GM19193 (cell line): ENCODE results near the gene BAIAP2L1.

ENCODE experiments used
- POLR2A ChIP-seq: IDR thresholded peaks from 4 replicates; pipeline ENCODE4 v1.6.1; 2011; ENCODE audit not compliant: insufficient read depth, insufficient read length; ENCODE audit errors: extremely low read depth

BAIAP2L1 gene

GRCh38 chr7:98314469-98314868 is 86.4 kb downstream of the BAIAP2L1 start:
- TF ChIP-seq POLR2A: no peak

GRCh38 chr7:98312201-98312600 is 88.7 kb downstream of the BAIAP2L1 start:
- no peak for TF ChIP-seq POLR2A

GRCh38 chr7:98309566-98309965 is 91.3 kb downstream of the BAIAP2L1 start:
- TF ChIP-seq POLR2A: no peak

- TF ChIP-seq POLR2A: no peak
Measured at GRCh38 chr7:98307971-98308466, 92.9 kb downstream of the BAIAP2L1 start.

GRCh38 chr7:98305951-98306535 is 94.8 kb downstream of the BAIAP2L1 start:
- no peak for TF ChIP-seq POLR2A

GRCh38 chr7:98303906-98304305 is 97.0 kb downstream of the BAIAP2L1 start:
- no peak for TF ChIP-seq POLR2A

- no peak for TF ChIP-seq POLR2A
Measured at GRCh38 chr7:98303176-98303865, 97.6 kb downstream of the BAIAP2L1 start.

- TF ChIP-seq POLR2A: no peak
Measured at GRCh38 chr7:98301693-98302470, 99.0 kb downstream of the BAIAP2L1 start.

- no peak for TF ChIP-seq POLR2A
Measured at GRCh38 chr7:98300595-98301372, 100.1 kb downstream of the BAIAP2L1 start.

- no peak for TF ChIP-seq POLR2A
Measured at GRCh38 chr7:98297626-98298286, 103.1 kb downstream of the BAIAP2L1 start.

- TF ChIP-seq POLR2A: no peak
Measured at GRCh38 chr7:98296833-98297232, 104.1 kb downstream of the BAIAP2L1 start.

GRCh38 chr7:98295467-98296192 is 105.3 kb downstream of the BAIAP2L1 start:
- TF ChIP-seq POLR2A: no peak

- no peak for TF ChIP-seq POLR2A
Measured at GRCh38 chr7:98294798-98295382, 106.0 kb downstream of the BAIAP2L1 start.
